Ovary (tissue), 3 donors: ENCODE measurements around the gene FANCI.

Source experiments
- EP300 ChIP-seq: sonication (generic); formaldehyde crosslinking; IDR thresholded peaks from one replicate; pipeline ENCODE4 v1.6.1; 2017; ENCODE audit warnings: antibody characterized with exemption
- POLR2A ChIP-seq: fragments of 450-650 bp; IDR thresholded peaks from one replicate; pipeline ENCODE4 v1.6.1; 2017; ENCODE audit warnings: antibody characterized with exemption, mild to moderate bottlenecking, moderate library complexity
- TF ChIP-seq, protein P1 (sequence below), 3 donors: fragments of 450-650 bp in 2 of 3; fragments of 200-600 bp in 1 of 3; IDR thresholded peaks; one replicate each; pipeline versions ENCODE4 v1.5.1 to v1.8.0; 2016 to 2022; ENCODE audit warnings: antibody characterized with exemption in 3 of 3, mild to moderate bottlenecking in 1 of 3
- donor health status: DM: no; HTN: no; CAD: no.

DNA sequence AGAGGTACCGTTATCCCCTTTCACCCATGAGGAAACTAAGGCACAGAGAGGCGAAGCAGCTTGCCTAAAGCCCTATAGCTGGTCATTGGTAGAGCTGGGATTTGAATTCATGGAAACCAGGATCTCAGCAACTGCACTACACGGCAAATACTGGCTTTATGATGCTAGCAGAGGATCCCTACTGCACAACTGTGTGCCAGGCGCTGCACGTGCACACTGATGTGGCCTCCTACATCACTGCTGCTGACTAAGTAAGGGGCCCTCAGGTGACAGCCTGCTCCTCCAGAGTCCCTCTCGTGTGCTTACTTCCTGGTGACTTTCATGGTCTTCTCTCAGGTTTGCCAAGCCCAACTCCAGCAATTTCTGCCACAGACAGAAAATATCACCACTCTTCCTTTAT, 94.3 kb downstream of the FANCI start:
- TF ChIP-seq, protein P1, sequence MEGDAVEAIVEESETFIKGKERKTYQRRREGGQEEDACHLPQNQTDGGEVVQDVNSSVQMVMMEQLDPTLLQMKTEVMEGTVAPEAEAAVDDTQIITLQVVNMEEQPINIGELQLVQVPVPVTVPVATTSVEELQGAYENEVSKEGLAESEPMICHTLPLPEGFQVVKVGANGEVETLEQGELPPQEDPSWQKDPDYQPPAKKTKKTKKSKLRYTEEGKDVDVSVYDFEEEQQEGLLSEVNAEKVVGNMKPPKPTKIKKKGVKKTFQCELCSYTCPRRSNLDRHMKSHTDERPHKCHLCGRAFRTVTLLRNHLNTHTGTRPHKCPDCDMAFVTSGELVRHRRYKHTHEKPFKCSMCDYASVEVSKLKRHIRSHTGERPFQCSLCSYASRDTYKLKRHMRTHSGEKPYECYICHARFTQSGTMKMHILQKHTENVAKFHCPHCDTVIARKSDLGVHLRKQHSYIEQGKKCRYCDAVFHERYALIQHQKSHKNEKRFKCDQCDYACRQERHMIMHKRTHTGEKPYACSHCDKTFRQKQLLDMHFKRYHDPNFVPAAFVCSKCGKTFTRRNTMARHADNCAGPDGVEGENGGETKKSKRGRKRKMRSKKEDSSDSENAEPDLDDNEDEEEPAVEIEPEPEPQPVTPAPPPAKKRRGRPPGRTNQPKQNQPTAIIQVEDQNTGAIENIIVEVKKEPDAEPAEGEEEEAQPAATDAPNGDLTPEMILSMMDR (IDR thresholded peaks at IDR 0.05): no peak
- TF ChIP-seq EP300: no peak
- no peak for TF ChIP-seq POLR2A
